ENCODE results near the gene NACC2. TPM values are rescaled to one million over a fixed set of nuclear protein-coding genes. Genes with fewer than 3 reads are reported as not detected.
A peak's percentile ranks its signal among the peaks of the same experiment; 100 is the strongest.

NACC2 gene
- total RNA-seq, 1 donor from 2014 or later: 41.4 TPM

DNA sequence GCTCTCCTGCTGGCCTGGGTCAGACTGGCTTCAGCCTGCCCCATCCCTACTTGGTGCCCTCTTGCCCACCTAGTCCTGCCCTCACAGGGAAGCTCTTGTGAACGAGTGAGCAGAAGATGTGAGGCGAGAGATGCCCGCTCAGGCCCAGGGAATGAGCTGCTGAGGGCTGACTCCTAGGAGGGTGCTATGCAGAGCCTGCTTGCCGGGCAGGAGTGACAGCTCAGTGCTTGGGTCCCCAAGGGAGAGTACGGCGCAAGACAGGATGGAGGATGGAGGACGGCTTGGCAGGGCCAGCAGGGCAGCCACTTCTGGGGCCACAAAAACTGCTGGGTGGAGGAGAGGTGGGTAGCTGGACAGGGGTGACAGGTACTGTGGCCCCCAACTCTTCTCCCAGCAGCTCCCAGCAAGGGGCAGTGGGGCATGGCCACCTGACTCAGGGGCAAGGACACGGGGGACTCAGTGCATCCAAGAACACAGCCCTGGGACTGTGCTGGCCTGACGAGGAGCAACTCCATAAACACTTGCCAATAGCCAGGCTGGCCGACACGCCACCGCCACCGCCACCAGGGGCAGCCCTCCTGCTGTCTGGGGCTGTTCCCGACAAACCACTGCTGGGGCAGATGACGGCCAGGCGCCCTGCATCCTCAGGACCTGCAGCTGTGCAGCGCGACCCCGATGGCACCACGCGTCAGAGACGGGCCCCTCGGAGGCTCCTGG, 78.4 kb downstream of the NACC2 start:
- DNase-seq (ENCODE audit: low spot score): peak; percentile 79

DNA sequence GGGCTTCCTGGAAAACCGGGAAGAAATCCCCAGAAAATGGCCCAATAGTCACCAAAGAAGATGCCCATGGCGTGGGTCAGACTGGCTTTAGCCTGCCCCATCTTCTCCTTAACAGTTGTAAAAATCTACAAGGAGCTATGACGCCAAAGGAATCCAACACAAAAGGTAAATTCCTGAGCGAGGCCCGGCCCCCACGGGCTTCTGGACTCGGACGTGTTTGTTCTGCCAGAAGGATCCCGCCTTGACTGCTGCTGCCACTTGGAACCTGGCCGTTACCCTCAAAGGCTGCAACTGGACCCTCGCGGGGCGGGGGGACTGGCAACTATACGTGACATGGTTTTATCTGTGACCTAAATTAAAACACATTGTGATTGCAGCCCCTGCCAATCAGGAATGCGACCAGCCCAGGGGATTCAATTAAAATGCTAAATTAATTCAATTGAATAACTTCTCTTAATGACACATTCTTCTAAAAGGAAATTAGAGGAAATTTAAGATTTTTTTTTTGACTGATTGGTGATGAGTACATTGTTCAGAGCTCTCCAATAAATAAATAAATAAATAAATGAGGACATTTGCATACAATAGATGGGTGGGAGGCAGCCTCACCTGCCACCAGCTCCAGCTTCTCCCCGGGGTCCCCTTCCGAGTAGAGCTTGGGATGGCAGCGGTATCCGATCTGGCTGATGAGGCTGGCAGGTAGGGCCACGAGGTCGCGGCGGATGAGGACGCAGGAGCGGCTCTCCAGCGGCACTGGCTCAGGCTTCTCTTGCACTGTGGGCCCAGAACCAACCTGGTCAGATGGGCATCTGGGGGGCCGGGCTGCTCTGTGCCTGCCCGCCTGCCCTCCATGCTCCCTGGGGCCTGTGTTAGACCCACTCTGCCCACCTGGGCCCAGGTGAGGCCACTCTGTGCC, 79.2 kb downstream of the NACC2 start:
- no peak for DNase-seq (ENCODE audit: low spot score)

DNA sequence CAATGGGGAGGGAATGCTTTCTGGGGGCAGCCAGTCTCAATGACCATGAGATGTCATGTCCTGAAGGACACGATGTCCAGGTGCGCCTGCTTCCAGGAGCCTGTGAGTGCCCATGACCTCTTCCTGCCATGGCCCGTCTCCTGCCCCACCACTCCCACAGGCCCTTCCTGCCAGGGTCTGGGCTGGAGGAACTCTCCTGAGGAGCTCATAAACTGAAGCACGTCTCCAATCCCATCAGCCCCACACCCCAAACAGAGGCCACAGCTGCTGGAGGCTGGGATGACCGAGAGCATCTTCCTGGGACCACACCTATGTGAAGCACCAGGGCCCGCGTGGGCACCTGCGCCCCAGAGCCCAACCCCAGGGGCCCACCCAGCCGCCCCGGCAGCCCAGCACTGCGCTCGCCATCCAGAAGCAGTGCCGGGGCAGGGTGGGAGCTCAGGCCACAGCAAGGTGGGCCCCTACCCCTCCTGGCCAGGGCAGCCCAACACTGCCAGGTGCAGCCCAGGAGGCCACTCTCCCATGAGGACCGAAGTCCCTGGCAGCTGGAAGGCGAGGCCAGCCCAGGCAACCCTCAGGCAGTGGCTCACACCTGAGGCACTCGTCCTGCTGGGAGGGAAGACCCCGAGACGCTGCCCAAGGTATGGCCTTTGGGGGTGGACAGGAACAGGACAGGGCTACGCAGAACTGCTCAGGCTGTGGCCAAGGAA, 80.0 kb downstream of the NACC2 start:
- no peak for DNase-seq (ENCODE audit: low spot score)

DNA sequence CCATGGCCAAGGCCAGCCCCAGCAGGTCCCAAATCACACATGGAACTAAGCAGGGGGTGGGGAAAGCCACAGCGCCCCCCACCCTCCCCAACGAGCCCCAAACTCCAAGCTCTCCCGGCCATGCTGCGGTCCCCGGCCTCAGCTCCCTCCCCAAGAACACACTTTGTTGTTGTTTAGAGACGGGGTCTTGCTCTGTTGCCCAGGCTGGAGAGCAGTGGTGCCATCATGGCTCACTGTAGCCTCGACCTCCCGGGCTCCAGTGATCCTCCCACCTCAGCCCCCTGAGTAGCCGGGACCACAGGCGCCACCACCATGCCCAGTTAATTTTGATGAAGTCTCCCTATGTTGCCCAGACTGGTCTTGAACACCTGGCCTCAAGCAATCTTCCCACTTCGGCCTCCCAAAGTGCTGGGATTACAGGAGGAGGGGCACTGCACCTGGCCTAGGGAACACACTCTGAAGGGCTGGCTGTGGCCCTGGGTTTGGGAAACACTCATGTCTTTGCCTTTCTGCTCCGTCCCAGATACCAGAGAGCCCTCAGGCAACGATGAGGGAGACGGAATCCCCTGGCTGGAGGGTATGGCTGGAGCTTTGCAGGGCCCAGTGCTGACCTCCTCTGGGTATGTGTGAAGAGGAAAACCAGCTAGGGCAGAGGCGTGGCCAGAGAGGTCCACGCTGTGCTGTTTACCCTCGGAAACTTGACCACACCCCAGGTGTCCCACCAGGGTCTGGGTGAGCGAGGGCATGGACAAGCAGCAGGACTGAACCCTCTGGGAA, 80.8 kb downstream of the NACC2 start:
- no peak for DNase-seq (ENCODE audit: low spot score)

DNA sequence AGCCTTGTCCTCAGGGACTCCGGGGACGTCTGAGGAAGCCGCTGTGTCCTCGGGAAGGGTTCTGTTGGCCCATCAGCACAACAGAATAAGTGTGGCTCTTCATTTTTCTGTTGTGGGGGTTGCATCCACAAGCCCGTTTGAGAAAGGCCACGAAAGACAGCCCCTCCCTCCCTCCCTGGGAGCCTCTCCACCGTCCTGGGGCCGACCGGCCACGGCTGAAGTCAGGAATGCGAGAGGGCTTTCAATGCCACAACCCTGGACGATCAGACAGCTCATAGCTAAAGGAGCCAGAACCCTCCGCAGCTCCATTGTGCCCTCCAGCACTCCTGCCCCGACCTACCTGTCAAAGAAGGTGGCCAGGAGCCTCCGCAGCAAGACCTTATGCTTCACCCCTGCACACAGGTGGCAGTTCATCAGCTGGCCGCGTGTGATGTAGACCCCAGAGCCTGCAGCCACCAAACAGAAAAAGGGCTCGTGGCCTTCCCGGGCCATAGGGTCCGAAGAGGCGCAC, 81.5 kb downstream of the NACC2 start:
- DNase-seq (ENCODE audit: low spot score): no peak

DNA sequence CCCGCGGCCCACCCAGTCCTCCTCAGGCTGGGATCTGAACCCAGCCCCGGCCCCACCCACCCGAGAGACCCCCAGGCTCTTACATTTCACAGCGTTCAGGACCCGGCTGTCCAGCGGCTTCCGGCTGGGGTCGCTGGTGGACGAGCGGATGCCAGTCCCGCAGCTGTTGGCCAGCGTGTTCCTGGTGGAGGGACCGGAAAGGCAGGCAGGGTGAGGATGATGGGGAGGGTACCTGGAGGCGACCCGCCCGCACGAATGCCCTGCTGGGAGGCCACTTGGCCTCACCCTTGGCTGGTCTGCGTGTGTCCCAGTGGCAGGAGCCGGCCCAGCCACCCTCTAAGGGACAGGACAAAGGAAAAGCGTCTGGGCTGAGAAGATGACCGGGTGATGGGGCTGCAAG, 82.0 kb downstream of the NACC2 start:
- no peak for DNase-seq (ENCODE audit: low spot score)

DNA sequence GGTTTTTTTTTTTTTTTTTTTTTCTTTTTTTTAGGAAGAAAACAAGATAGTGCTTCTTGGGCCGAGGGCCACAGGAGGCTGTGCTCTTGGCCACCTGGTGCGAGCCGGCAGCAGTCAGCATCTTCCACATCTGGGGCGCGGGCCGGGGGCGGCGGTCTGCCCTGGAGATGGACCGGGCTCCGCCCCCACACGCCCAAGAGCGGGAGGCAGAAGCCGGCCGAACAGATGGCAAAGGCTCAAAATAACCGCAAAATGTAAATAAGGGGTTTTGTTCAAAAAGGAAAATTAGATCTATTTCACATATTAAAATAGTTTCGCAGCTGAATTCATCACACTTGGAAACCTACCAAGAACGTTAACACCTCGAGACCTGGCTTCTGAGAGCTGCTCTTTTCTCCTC, 82.4 kb downstream of the NACC2 start:
- DNase-seq (ENCODE audit: low spot score): no peak

DNA sequence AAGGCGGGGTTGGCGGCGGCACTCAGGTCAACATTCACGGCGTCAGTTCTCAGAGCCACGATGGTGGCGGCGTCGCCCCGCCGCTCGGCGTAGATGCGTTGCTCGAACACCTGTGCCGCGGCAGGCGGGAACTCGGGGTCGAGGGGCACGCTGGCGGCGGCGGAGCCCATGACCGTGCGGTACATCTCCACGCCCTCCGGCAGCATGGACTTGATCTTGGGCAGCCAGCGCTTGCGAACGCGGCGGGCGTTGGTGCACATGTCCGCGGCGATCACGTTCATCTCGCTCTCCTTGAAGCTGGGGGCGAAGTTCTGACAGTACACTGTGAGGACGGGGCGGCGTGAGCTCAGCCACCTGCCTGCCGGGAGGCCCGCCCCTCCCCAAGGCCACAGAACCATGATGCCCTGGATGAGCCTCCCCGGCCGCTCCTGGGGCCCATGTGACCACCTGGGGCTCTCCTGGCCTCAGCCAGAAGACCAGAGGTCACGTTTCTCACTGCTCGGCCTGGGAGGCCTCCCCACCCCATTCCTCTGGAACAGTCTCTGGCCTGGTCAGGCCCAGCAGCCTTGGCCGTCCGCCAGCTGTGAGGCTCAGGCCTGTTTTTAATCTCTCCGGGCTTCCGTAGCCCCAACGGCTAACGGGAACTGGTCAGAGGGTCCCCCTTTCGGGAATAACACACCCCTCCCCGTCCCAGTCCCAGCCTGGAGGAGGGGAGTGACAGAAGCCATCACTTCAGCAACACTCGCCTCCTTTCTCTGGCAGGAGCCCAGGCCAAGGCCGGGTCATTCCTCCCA, 83.2 kb downstream of the NACC2 start:
- no peak for DNase-seq (ENCODE audit: low spot score)

DNA sequence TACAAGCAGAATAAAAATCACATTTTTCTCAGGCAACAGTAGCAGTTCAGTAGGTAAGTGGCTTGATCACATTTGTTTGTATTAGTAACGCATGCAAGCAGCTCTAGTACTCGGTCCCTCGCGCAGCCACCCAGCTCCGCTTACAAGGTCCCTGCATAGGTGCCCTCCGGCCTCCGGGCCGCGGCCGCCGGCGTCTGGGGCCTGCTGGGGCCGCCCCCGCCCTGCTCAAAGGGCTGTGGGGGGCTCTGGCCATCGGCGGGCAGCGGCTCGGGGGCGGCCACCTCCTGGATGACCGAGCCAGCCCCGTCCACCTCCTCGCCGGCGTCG, 83.8 kb downstream of the NACC2 start:
- DNase-seq (ENCODE audit: low spot score): no peak

DNA sequence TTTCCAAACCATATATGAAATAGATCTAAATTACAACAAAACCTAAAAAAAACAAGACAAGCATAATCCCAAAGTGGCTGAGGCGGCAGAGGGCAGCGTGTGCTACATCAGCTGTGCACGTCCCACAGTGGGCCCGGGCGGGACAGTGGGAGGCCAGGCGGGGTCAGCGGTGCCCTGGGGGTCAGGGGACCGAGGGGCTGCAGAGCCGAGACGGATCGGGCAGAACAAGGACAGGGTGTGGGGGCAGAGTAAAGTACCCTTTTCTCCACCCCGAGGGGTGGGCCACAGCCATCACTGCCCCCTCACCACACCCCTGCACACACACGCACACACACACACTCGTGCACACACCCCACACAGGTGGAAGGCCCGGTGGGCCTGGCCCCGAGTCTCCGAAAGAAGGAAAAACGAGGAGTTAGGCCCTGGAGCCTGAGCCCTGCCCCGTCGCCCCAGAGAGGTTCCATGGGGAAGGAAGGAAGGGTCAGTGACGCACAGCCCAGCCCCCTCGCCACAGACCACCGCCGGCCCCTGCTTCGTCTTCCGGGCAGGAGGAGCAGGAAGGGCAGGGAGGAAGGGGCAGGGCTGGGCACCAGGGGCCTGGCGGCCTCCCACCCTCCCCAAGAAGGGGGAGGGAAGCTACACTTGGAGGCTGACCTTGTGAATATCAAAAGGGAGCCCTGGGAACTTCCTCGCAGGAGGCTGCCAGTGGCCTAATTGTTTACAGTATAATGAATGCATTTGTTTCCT, 84.3 kb downstream of the NACC2 start:
- no peak for DNase-seq (ENCODE audit: low spot score)

DNA sequence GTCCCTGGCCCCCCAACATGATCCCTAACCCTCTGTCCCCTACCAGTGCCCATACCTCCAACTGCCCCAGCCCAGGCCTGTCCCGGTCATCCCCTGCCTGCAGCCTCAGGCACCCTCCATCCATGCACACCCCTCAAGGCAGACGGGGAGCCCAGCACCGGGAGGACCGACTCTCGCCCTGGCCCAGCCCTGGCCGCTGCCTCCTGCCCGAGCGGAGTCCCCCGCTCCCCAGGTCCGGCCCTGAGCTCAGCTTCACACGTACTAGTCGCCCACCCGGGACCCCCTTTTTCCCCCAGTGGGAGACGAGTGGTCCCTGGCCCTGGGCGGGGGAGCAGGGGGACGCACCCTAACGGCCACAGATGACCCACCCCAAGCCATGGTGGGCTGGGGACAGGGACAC, 84.9 kb downstream of the NACC2 start:
- DNase-seq (ENCODE audit: low spot score): no peak

DNA sequence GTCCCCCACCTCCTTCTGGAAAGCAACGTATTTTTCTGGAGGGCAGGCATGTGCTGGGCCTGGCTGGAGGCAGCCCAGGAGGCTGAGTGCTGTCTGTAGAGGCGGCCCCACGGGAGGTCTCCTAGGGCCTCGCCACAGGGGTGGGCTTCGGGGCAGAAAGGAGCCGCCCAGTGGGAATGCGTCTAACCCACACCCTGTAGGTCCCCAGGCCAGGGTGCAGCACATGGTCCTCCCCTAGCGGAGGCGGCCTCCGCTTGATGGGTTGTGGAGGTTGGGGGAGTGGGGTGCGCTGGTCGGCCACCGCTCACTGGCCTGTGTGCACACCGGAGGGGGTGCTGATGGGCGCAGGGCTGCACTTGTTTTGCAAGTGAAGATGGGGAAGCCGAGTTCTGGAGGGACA, 85.6 kb downstream of the NACC2 start:
- DNase-seq (ENCODE audit: low spot score): no peak

DNA sequence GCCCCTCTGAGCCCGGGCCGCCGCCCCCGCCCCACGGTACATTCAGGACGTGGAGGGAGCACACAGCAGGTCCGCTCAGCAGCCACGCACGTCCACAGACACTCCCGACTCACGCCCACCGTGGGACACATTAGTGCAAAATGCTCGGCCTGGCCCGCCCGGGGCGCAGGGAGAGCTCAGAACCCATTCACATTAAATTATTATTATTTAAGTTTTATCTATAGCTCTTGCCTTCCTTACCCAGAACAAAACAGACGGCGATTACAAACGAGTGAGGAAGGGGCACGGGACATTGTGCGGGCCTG, 86.4 kb downstream of the NACC2 start:
- DNase-seq (ENCODE audit: low spot score): no peak

DNA sequence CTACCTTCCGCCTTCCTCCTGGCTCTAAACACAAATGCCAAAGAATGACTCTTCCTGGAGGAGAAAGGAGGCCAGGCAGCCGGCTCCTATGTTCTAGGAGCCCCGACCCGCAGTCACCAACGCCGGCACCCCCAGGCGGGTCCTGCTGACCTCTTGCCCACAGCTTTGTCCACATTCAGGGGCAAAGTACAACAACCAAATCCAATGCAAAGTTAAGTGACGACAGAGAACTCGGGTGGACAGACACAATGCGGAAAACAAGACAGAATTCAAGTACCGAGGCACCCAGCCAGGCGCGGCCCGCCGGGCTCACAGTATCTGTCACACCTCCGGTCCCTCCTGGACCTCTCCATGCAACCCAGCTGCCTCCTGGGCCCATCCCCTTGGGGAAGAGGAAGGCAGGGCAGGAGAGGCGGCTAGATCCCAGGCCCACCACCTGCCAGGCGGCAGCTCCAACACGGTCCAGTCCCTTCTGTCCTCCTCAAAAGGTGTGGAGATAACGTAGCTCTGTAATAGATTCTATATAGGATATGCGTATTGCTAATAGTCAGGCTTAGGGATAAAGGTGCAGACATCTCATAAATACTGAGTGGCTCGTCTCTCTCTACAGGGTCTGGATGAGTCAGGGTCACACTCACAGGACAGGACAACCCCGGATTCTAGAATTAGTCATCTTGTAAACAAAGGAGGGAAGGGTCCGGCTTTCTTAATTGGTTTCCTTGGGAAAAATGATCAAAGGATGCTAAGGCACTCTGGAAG, 87.0 kb downstream of the NACC2 start:
- no peak for DNase-seq (ENCODE audit: low spot score)

DNA sequence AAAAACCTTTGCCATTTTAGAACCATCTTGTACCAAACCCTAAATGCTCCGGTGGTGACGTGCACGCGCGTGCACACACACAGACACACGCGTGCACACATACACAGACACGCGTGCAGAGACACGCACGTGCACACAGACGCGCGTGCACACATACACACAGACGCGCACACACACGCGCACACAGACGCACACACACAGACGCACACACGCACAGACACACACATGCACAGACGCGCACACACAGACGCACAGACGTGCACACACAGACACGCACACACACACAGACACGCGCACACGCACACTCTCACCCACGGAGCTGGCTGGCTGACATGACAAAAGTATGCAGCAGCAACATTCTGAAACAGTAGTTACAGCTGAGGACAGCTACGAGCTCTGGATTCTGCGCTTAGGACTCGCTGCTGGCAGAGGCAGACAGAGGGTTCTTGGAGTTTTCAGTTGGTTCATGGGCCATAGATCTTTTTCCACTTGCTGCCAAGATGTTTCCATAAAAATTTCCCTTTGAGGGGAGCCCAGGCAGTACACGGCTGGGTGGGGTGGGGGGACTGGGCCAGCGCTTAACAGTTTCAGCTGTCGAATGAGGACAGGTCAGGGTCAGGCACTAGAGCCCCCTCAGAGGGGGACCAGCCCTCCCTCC, 87.7 kb downstream of the NACC2 start:
- DNase-seq (ENCODE audit: low spot score): no peak

DNA sequence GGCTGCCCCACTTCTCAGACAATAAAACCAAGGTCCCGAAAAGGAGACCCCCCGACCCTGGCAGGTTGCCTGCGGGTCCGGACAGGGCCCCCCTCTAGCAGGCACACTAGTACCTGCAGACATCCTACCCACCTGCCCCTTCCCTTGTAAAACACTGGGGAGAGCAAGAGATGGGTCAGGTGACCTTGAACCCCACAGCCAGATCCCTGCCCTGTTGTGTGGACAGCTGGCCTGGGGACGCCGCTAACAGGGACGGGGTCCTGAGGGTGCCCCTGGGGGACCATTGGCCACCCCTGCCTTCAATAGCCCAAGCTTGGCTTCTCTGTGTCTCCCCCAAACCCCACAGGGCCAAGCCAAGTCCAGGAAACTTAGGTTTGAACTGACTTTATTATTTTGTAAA, 88.9 kb downstream of the NACC2 start:
- DNase-seq (ENCODE audit: low spot score): no peak

DNA sequence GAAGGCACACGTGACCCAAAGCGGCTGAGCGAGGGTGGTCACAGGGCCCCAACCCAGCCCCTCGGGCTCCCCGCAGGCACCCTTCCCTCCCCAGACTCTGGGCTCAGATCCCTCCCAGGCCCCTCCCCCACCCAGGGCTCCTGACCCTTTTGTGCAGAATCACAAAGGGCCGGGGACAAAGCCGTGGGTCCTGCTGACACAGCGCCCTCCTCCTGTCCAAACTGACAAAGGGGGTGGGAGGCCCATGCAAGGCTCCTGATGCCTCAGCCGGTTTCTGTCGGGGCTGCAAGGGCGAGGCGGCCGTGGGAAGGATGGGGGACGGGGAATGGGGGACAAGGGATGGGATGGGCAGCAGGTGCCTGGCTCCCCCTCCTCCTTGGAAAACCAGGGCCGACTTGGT, 90.4 kb downstream of the NACC2 start:
- no peak for DNase-seq (ENCODE audit: low spot score)

DNA sequence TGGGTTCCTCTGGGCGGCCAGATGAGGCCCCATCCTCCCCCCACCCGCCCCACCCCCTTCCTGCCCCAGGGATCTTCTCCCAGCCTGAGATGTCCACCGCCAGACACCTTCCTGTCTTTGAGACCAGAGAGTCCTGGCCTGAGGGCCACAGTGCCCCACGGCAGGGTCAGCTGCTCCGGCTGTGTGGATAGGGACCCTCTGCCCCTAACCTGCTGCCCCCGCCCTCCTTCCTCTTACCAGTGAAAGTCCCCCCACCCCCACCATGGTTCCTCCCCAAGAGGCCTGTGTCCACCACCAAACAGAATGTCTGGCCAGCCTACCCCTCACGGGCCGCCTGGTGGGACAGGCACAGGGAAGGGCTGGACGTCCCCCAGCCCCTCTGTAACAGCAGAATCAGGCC, 90.9 kb downstream of the NACC2 start:
- DNase-seq (ENCODE audit: low spot score): no peak

Measured in mesenteric fat pad (tissue), 1 donor.